Measurements from ENCODE around the gene PSMB7.

PSMB7 gene

GRCh38 chr9:124399968-124400940 lies 15.0 kb downstream of the PSMB7 start:
- Histone ChIP-seq H3K9me3 (replicated peaks; ENCODE audit: insufficient read depth, low read length) (no peaks in the 10 kb centered on the region), H3K4me2 (ENCODE audit: low read depth, low read length) (no peak overlapping the region), H3K9me2 (replicated peaks; ENCODE audit: insufficient read depth, low read length) (no peaks in the 10 kb centered on the region), H3K27ac (ENCODE audit: low read length) (no peak overlapping the region), H3K9ac (ENCODE audit: low read length) (no peak overlapping the region), H3K36me3 (replicated peaks; ENCODE audit: insufficient read depth, low read length) (peaks cover 7% of the 10 kb centered on the region; the same call in 1 of the 2 replicates), H4K20me1 (ENCODE audit: insufficient read depth, low read length) (peaks cover 13% of the 10 kb centered on the region), H2AFZ (ENCODE audit: low read length) (no peak overlapping the region), H3K27me3 (replicated peaks; ENCODE audit: insufficient read depth, low read length) (no peaks in the 10 kb centered on the region), H3K4me3 (ENCODE audit: low read length) (no peak overlapping the region), H3K4me1 (ENCODE audit: low read length) (no peaks in the 10 kb centered on the region), H3F3A (ENCODE audit: insufficient read depth, low read length) (no peaks in the 10 kb centered on the region), H3K79me2 (ENCODE audit: low read length) (peaks cover 94% of the 10 kb centered on the region)
- TF ChIP-seq EZH2 (optimal IDR thresholded peaks at IDR 0.05; ENCODE audit: low read depth, low read length), result no peak
- no peak for TF ChIP-seq CTCF (IDR thresholded peaks at IDR 0.05; ENCODE audit: low read length)
- TF ChIP-seq EZH2phosphoT487 (IDR thresholded peaks at IDR 0.05; ENCODE audit: low read length), result no peak
- no peak for DNase-seq

- Histone ChIP-seq H3K9me2 (replicated peaks; ENCODE audit: insufficient read depth, low read length) (no peaks in the 10 kb centered on the region), H3F3A (ENCODE audit: insufficient read depth, low read length) (no peaks in the 10 kb centered on the region), H3K79me2 (ENCODE audit: low read length) (peaks cover 99% of the 10 kb centered on the region), H3K4me2 (ENCODE audit: low read depth, low read length) (no peak overlapping the region), H2AFZ (ENCODE audit: low read length) (no peak overlapping the region), H3K36me3 (replicated peaks; ENCODE audit: insufficient read depth, low read length) (peaks cover 3% of the 10 kb centered on the region; the same call in 1 of the 2 replicates), H3K27ac (ENCODE audit: low read length) (no peak overlapping the region), H3K27me3 (replicated peaks; ENCODE audit: insufficient read depth, low read length) (no peaks in the 10 kb centered on the region), H4K20me1 (ENCODE audit: insufficient read depth, low read length) (peaks cover 13% of the 10 kb centered on the region), H3K4me1 (ENCODE audit: low read length) (no peaks in the 10 kb centered on the region), H3K4me3 (ENCODE audit: low read length) (no peak overlapping the region), H3K9ac (ENCODE audit: low read length) (no peak overlapping the region), H3K9me3 (replicated peaks; ENCODE audit: insufficient read depth, low read length) (no peaks in the 10 kb centered on the region)
- no peak for DNase-seq
- TF ChIP-seq EZH2phosphoT487 (IDR thresholded peaks at IDR 0.05; ENCODE audit: low read length), result no peak
- no peak for TF ChIP-seq CTCF (IDR thresholded peaks at IDR 0.05; ENCODE audit: low read length)
- no peak for TF ChIP-seq EZH2 (optimal IDR thresholded peaks at IDR 0.05; ENCODE audit: low read depth, low read length)
Observed at GRCh38 chr9:124399323-124399967, 15.8 kb downstream of the PSMB7 start.

GRCh38 chr9:124398191-124398935 lies 16.9 kb downstream of the PSMB7 start:
- TF ChIP-seq EZH2 (optimal IDR thresholded peaks at IDR 0.05; ENCODE audit: low read depth, low read length) (no peak), CTCF (IDR thresholded peaks at IDR 0.05; ENCODE audit: low read length) (no peak), EZH2phosphoT487 (IDR thresholded peaks at IDR 0.05; ENCODE audit: low read length) (no peak)
- H3K36me3 ChIP-seq (replicated peaks; ENCODE audit: insufficient read depth, low read length), result peaks cover 3% of the 10 kb centered on the region; the same call in 1 of the 2 replicates
- H3K27me3 ChIP-seq (replicated peaks; ENCODE audit: insufficient read depth, low read length), result no peaks in the 10 kb centered on the region
- H3K79me2 ChIP-seq (ENCODE audit: low read length), result peaks cover 100% of the 10 kb centered on the region
- H3K4me3 ChIP-seq (ENCODE audit: low read length), result no peak overlapping the region
- no peak overlapping the region for H3K4me2 ChIP-seq (ENCODE audit: low read depth, low read length)
- no peak overlapping the region for H2AFZ ChIP-seq (ENCODE audit: low read length)
- no peak overlapping the region for H3K9ac ChIP-seq (ENCODE audit: low read length)
- H3K9me2 ChIP-seq (replicated peaks; ENCODE audit: insufficient read depth, low read length), result no peaks in the 10 kb centered on the region
- no peaks in the 10 kb centered on the region for H3K4me1 ChIP-seq (ENCODE audit: low read length)
- H4K20me1 ChIP-seq (ENCODE audit: insufficient read depth, low read length), result peaks cover 23% of the 10 kb centered on the region
- no peak for DNase-seq
- H3F3A ChIP-seq (ENCODE audit: insufficient read depth, low read length), result no peaks in the 10 kb centered on the region
- H3K9me3 ChIP-seq (replicated peaks; ENCODE audit: insufficient read depth, low read length), result no peaks in the 10 kb centered on the region
- H3K27ac ChIP-seq (ENCODE audit: low read length), result no peak overlapping the region

All from MM.1S (cell line).